CD8-positive, alpha-beta memory T cell (primary cell): ENCODE measurements around the gene AMIGO1. TPM values are rescaled to one million over a fixed set of nuclear protein-coding genes. Genes with fewer than 3 reads are reported as not detected.
A peak's percentile ranks its signal among the peaks of the same experiment; 100 is the strongest.

Source experiments
- CTCF ChIA-PET: fragments of 350-600 bp; sonication (Branson Sonifier 250); formaldehyde crosslinking; loops from one replicate; lab custom pipeline; 2021; ENCODE audit warnings: antibody characterized with exemption; lab: Charles Lee
- POLR2A ChIA-PET: fragments of 350-600 bp; sonication (Branson Sonifier 250); formaldehyde crosslinking; loops from one replicate; lab custom pipeline; 2021; ENCODE audit warnings: antibody characterized with exemption; lab: Charles Lee
- DNase-seq, 5 donors: peaks; one replicate each; pipeline versions ENCODE4 v3.0.0 to v3.0.0-alpha.2; 2020 to 2022; ENCODE audit warnings: mixed read lengths in 1 of 5
- H3K27ac ChIP-seq: one replicate; pipeline ENCODE4 v1.7.0; 2013; ENCODE audit warnings: low read depth, mild to moderate bottlenecking, low read length, moderate library complexity
- H3K27me3 ChIP-seq: 2 replicates; pipeline ENCODE4 v1.7.0; 2013; ENCODE audit warnings: low read length, mild to moderate bottlenecking; ENCODE audit not compliant: insufficient read depth, poor library complexity, severe bottlenecking
- H3K36me3 ChIP-seq: 2 replicates; pipeline ENCODE4 v1.7.0; 2013; ENCODE audit warnings: mild to moderate bottlenecking, low read length, moderate library complexity; ENCODE audit not compliant: insufficient read depth
- H3K4me1 ChIP-seq: 2 replicates; pipeline ENCODE4 v1.7.0; 2013; ENCODE audit warnings: mild to moderate bottlenecking, low read length, moderate library complexity; ENCODE audit not compliant: insufficient read depth
- H3K4me3 ChIP-seq: 2 replicates; pipeline ENCODE4 v1.7.0; 2013; ENCODE audit warnings: mild to moderate bottlenecking, low read length
- H3K9me3 ChIP-seq: 2 replicates; pipeline ENCODE4 v1.7.0; 2013; ENCODE audit warnings: mild to moderate bottlenecking, low read length
- H3K27ac Mint-ChIP-seq, 8 donors: one replicate each; pipeline ENCODE4 v1.8.0; 2020 to 2021; ENCODE audit warnings: mixed read lengths in 8 of 8, mild to moderate bottlenecking in 6 of 8, inconsistent platforms in 3 of 8, moderate library complexity in 3 of 8
- H3K27me3 Mint-ChIP-seq, 2 donors: one replicate each; pipeline ENCODE4 v1.8.0; 2020 to 2021; ENCODE audit warnings: mixed read lengths in 2 of 2, mild to moderate bottlenecking in 1 of 2, moderate library complexity in 1 of 2
- H3K36me3 Mint-ChIP-seq, 3 donors: one replicate each; pipeline ENCODE4 v1.8.0; 2020 to 2021; ENCODE audit warnings: mixed read lengths in 3 of 3, inconsistent platforms in 1 of 3, mild to moderate bottlenecking in 1 of 3
- H3K4me1 Mint-ChIP-seq, 3 donors: one replicate each; pipeline ENCODE4 v1.8.0; 2020 to 2021; ENCODE audit warnings: mixed read lengths in 3 of 3, inconsistent platforms in 1 of 3, mild to moderate bottlenecking in 1 of 3
- H3K4me3 Mint-ChIP-seq, 7 donors: one replicate each; pipeline ENCODE4 v1.8.0; 2020 to 2021; ENCODE audit warnings: mixed read lengths in 7 of 7, mild to moderate bottlenecking in 6 of 7, moderate library complexity in 4 of 7, inconsistent platforms in 2 of 7
- H3K9me3 Mint-ChIP-seq, 5 donors: one replicate each; pipeline ENCODE4 v1.8.0; 2020 to 2022; ENCODE audit warnings: mixed read lengths in 5 of 5, mild to moderate bottlenecking in 3 of 5, moderate library complexity in 2 of 5, inconsistent platforms in 1 of 5
- polyA plus RNA-seq: library from polyadenylated mRNA; unstranded; fragments of 300-500 nt; fragmentation: Illumina TruSeq; gene quantifications from one replicate; pipeline ENCODE4 v1.2.3, GENCODE V29; 2021
- total RNA-seq, 2 experiments: library from RNA; stranded (reverse); gene quantifications; one replicate each; pipeline ENCODE4 v1.2.3, GENCODE V29; 2021

AMIGO1 gene
- total and polyA plus RNA-seq, 3 experiments from 2014 or later: 4.0 to 20.2 (median 4.9) TPM

DNA sequence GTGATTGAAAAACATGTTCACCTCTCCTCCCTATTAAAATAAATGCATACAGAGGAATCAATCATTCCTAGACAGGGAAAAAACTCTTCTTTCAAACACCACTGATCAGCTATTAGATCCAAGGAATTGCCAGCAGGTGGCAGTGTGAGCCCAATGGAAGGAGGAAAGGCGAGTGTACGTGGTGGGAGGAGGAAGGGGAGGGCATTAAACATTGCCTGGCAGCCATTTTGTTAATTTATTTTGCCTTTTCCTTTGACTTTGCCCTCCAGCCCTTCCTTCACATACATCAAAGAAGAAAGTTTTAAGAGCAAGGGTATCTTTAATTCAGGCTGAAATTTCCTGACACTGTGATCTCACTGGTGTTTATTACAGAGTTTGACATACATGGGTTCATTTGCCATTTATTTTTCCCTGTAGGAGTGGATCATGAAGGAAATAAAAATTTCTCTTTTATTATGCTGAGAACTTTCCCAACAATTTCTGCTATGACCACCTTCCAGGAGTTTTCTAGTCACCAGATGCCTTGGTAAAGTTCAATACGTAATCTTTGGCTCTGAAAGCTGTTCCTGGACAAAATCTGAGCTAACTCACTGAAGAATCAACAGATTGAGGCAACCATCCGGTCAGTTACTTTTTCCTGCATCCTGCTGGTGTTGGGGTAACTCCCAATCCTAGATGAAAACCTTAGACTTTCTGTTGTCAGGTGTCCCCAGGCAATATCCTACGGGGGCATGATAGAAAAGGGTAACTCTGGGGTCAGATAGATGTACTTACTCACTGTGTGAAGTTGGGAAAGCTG, 37.0 kb upstream of the AMIGO1 start:
- no peaks in the 10 kb centered on the region for H3K9me3 ChIP-seq
- peaks cover 37% of the 10 kb centered on the region for H3K4me1 ChIP-seq
- H3K27ac ChIP-seq: peak overlapping the region; percentile 98
- CTCF ChIA-PET: interaction anchor here (0.6 to 26.1 kb wide), 25 partner anchors 13 to 792 kb away, joined by 3 to 1339 read pairs (median 5); partner anchors contain the start of genes AHCYL1, AMIGO1, AMPD2 and ATXN7L2
- DNase-seq: peak; percentile 81 to 92 (median 84)
- H3K36me3 ChIP-seq: no peaks in the 10 kb centered on the region
- H3K36me3 Mint-ChIP-seq: peaks cover 0 to 16% (median 0%) of the 10 kb centered on the region in 3 donors
- POLR2A ChIA-PET: interaction anchor here (0.6 to 1.7 kb wide), 6 partner anchors 14 to 439 kb away, joined by 3 to 8 read pairs (median 5); partner anchors contain the start of gene AHCYL1
- H3K4me1 Mint-ChIP-seq: peaks cover 47 to 53% (median 50%) of the 10 kb centered on the region in 3 donors
- no peaks in the 10 kb centered on the region for H3K27me3 ChIP-seq
- H3K27ac Mint-ChIP-seq: peak overlapping the region; percentile 95 to 100 (median 99)
- no peaks in the 10 kb centered on the region for H3K9me3 Mint-ChIP-seq
- H3K4me3 Mint-ChIP-seq: peak overlapping the region; percentile 88 to 100 (median 98)
- H3K4me3 ChIP-seq: peak overlapping the region; percentile 97
- H3K27me3 Mint-ChIP-seq: no peaks in the 10 kb centered on the region

DNA sequence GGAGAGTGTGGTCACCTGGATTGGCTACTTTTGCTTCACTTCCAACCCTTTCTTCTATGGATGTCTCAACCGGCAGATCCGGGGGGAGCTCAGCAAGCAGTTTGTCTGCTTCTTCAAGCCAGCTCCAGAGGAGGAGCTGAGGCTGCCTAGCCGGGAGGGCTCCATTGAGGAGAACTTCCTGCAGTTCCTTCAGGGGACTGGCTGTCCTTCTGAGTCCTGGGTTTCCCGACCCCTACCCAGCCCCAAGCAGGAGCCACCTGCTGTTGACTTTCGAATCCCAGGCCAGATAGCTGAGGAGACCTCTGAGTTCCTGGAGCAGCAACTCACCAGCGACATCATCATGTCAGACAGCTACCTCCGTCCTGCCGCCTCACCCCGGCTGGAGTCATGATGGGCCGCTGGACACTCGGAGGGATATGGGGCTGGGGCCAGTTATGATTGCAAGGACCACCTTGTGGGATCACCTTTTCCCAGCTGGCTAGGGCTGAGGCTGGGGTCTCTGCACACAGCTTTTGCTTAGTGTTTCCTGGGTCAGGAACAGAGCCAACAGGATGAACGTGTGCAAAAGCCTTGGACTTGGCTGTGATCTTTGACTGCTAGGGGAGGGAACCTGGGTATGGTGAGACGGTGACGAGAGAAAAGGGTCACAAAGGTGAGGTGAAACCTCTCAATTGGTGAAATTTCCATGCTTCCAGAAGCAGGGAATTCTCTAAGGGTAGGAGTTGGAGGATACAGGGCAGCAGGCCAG, 34.6 kb upstream of the AMIGO1 start:
- Mint-ChIP-seq H3K36me3 (peaks cover 0 to 15% (median 0%) of the 10 kb centered on the region in 3 donors), H3K4me1 (peaks cover 26 to 30% (median 27%) of the 10 kb centered on the region in 3 donors), H3K9me3 (no peaks in the 10 kb centered on the region), H3K27ac (peak overlapping the region in 2 of 8 donors; percentile 10 to 79), H3K4me3 (peak overlapping the region in 1 of 7 donors; percentile 70), H3K27me3 (no peaks in the 10 kb centered on the region)
- no peaks in the 10 kb centered on the region for H3K9me3 ChIP-seq
- DNase-seq: no peak
- H3K36me3 ChIP-seq: no peaks in the 10 kb centered on the region
- ChIA-PET CTCF (interaction anchor here (1.2 to 26.1 kb wide), 6 partner anchors 12 to 440 kb away, joined by 3 to 1339 read pairs (median 49); partner anchors contain the start of genes AHCYL1, AMIGO1, ATXN7L2 and CYB561D1), POLR2A (interaction anchor here (0.5 kb wide), 1 partner anchor 29 kb away, joined by 3 read pairs; no protein-coding TSS in a partner anchor)
- H3K4me1 ChIP-seq: peaks cover 16% of the 10 kb centered on the region
- H3K27me3 ChIP-seq: no peaks in the 10 kb centered on the region
- no peak overlapping the region for H3K4me3 ChIP-seq
- no peak overlapping the region for H3K27ac ChIP-seq

DNA sequence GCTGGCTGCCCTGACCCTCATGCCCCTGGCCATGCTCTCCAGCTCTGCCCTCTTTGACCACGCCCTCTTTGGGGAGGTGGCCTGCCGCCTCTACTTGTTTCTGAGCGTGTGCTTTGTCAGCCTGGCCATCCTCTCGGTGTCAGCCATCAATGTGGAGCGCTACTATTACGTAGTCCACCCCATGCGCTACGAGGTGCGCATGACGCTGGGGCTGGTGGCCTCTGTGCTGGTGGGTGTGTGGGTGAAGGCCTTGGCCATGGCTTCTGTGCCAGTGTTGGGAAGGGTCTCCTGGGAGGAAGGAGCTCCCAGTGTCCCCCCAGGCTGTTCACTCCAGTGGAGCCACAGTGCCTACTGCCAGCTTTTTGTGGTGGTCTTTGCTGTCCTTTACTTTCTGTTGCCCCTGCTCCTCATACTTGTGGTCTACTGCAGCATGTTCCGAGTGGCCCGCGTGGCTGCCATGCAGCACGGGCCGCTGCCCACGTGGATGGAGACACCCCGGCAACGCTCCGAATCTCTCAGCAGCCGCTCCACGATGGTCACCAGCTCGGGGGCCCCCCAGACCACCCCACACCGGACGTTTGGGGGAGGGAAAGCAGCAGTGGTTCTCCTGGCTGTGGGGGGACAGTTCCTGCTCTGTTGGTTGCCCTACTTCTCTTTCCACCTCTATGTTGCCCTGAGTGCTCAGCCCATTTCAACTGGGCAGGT, 33.9 kb upstream of the AMIGO1 start:
- H3K4me1 ChIP-seq: peaks cover 14% of the 10 kb centered on the region
- H3K9me3 ChIP-seq: no peaks in the 10 kb centered on the region
- no peaks in the 10 kb centered on the region for H3K27me3 ChIP-seq
- H3K27me3 Mint-ChIP-seq: no peaks in the 10 kb centered on the region
- peaks cover 0 to 9% (median 0%) of the 10 kb centered on the region in 3 donors for H3K36me3 Mint-ChIP-seq
- ChIA-PET POLR2A (no interaction called here), CTCF (interaction anchor here (1.2 to 26.1 kb wide), 6 partner anchors 11 to 441 kb away, joined by 3 to 1339 read pairs (median 49); partner anchors contain the start of genes AHCYL1, AMIGO1, ATXN7L2 and CYB561D1)
- peak overlapping the region in 1 of 8 donors; percentile 73 for H3K27ac Mint-ChIP-seq
- DNase-seq: no peak
- no peaks in the 10 kb centered on the region for H3K9me3 Mint-ChIP-seq
- no peaks in the 10 kb centered on the region for H3K36me3 ChIP-seq
- no peak overlapping the region for H3K4me3 Mint-ChIP-seq
- H3K27ac ChIP-seq: no peak overlapping the region
- H3K4me3 ChIP-seq: no peak overlapping the region
- peaks cover 20 to 23% (median 22%) of the 10 kb centered on the region in 3 donors for H3K4me1 Mint-ChIP-seq

DNA sequence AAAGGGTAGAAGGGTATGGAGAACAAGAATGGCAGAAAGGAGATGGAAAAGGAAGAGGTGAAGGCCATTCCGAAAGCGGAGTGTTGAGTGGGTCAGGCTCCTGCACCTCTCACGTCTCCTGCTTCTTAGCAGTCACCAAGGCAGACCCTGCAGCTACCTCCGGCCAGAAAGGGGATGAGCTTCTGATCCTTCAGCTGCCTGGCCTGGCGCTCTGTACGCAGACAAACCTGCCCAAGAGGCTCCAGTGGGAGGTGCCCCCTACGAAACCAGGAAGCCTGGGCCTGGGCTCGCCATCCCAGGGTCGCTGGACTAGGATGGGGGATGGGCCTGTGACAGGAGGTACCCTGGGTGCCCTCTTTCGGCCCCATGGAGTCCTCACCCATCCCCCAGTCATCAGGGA, 33.1 kb upstream of the AMIGO1 start:
- no peak overlapping the region for H3K27ac ChIP-seq
- no peak for DNase-seq
- Mint-ChIP-seq H3K27me3 (no peaks in the 10 kb centered on the region), H3K4me3 (no peak overlapping the region), H3K27ac (no peak overlapping the region), H3K36me3 (peaks cover 0 to 1% (median 0%) of the 10 kb centered on the region in 3 donors), H3K4me1 (peaks cover 16 to 20% (median 19%) of the 10 kb centered on the region in 3 donors), H3K9me3 (no peaks in the 10 kb centered on the region)
- H3K27me3 ChIP-seq: no peaks in the 10 kb centered on the region
- ChIA-PET POLR2A (no interaction called here), CTCF (interaction anchor here (0.9 to 26.1 kb wide), 6 partner anchors 10 to 442 kb away, joined by 3 to 1339 read pairs (median 4); partner anchors contain the start of genes AHCYL1, AMIGO1, ATXN7L2 and CYB561D1)
- no peak overlapping the region for H3K4me3 ChIP-seq
- no peaks in the 10 kb centered on the region for H3K36me3 ChIP-seq
- H3K4me1 ChIP-seq: peaks cover 14% of the 10 kb centered on the region
- H3K9me3 ChIP-seq: no peaks in the 10 kb centered on the region

DNA sequence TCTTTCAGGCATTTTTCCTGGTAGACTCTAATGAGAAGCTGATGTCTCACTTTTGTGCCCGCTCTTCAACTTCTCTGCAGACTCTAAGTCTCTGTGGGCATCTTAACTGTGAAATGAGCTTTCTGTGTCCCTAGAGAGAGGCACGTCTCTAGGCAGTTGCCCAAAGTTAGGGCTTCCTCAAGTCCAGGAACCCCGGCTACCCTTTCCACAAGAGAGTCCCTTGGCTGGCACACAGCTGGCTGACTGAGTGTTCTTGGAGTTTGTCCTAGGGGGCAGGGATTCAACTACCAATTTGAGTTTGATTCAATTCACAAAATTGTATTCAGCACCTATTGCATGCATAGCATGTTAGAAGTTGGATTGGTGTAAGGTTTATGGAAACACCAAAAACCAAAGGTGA, 31.6 kb upstream of the AMIGO1 start:
- ChIA-PET CTCF (interaction anchor here (0.8 to 26.1 kb wide), 5 partner anchors 8 to 444 kb away, joined by 4 to 1339 read pairs (median 7); partner anchors contain the start of genes AHCYL1, AMIGO1, ATXN7L2 and CYB561D1), POLR2A (no interaction called here)
- Mint-ChIP-seq H3K27ac (peak overlapping the region in 1 of 8 donors; percentile 10), H3K4me3 (no peak overlapping the region), H3K9me3 (no peaks in the 10 kb centered on the region), H3K4me1 (peaks cover 0 to 4% (median 3%) of the 10 kb centered on the region in 3 donors), H3K27me3 (peaks cover 0 to 2% of the 10 kb centered on the region in 2 donors), H3K36me3 (no peaks in the 10 kb centered on the region)
- DNase-seq: no peak
- H3K9me3 ChIP-seq: no peaks in the 10 kb centered on the region
- no peaks in the 10 kb centered on the region for H3K4me1 ChIP-seq
- H3K27me3 ChIP-seq: no peaks in the 10 kb centered on the region
- no peak overlapping the region for H3K4me3 ChIP-seq
- no peaks in the 10 kb centered on the region for H3K36me3 ChIP-seq
- no peak overlapping the region for H3K27ac ChIP-seq

DNA sequence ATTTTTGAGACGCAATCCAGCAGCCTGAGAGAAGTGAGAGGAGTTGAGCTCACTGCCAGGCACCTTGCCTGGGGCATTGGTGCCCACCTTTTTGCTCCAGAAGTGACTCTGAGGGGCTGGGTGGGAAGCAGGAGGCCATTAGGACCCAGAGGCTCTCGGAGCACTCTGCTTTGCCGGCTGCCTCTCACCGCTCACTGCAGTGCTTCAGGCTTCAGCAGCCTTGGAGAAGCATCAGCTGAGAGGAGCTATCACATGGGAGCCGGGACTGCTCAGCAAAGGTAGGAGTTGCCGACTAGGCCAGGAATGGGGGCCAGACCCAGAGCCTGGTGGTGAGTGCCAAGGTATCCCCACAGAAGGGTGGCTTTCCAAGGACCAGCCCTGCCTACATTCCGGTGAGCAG, 30.1 kb upstream of the AMIGO1 start, which contains the start of gene GPR61:
Gene GPR61 (plus strand): TSS at position 197 of the 400 bp plus-strand sequence. CDS start 3,151 bp downstream, outside the sequence.
- DNase-seq: no peak
- Mint-ChIP-seq H3K4me3 (no peak within 1 kb of the TSS), H3K27ac (no peak within 1 kb of the TSS), H3K9me3 (no peaks in the 10 kb centered on the region), H3K36me3 (no peaks in the 10 kb centered on the region), H3K4me1 (no peaks in the 10 kb centered on the region), H3K27me3 (peaks cover 0 to 2% of the 10 kb centered on the region in 2 donors)
- Histone ChIP-seq H3K4me3 (no peak within 1 kb of the TSS), H3K27ac (no peak within 1 kb of the TSS), H3K36me3 (no peaks in the 10 kb centered on the region), H3K4me1 (no peaks in the 10 kb centered on the region), H3K9me3 (no peaks in the 10 kb centered on the region), H3K27me3 (no peaks in the 10 kb centered on the region)
- ChIA-PET POLR2A (interaction anchor here (0.6 kb wide), 1 partner anchor 860 kb away, joined by 12 read pairs; no protein-coding TSS in a partner anchor), CTCF (interaction anchor here (1.1 to 26.1 kb wide), 2 partner anchors 42 to 91 kb away, joined by 3 to 1339 read pairs; partner anchors contain the start of genes AMIGO1, ATXN7L2 and CYB561D1)
